GM18498 (cell line): ENCODE data around the gene PYROXD2.

ENCODE experiments used
- ATAC-seq: cut with Tn5 transposase; IDR thresholded peaks from one replicate; pipeline ENCODE4 v1.9.1; 2021; ENCODE audit warnings: mild to moderate bottlenecking, moderate library complexity; ENCODE audit not compliant: unreplicated experiment

The PYROXD2 gene

DNA sequence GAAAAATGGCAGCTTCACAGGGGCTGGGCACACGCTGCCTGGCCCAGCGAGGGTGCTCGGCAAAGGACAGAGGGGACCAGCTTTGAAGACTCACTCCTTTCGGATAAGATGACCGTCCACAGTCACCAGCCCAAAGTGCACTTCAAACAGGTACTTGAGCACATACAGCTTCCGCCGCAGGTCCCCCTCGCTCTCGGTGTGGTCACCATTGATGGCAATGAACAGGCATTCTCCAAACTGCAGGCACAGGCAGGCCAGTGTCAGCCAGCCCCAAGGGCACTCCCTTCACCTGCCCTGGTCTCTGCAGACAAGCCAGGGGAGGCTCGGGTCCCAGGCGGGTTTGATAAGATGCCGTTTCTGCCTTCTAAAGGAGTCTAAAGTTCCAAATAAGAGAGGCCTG is 20.2 kb upstream of the PYROXD2 start:
- no peak for ATAC-seq

DNA sequence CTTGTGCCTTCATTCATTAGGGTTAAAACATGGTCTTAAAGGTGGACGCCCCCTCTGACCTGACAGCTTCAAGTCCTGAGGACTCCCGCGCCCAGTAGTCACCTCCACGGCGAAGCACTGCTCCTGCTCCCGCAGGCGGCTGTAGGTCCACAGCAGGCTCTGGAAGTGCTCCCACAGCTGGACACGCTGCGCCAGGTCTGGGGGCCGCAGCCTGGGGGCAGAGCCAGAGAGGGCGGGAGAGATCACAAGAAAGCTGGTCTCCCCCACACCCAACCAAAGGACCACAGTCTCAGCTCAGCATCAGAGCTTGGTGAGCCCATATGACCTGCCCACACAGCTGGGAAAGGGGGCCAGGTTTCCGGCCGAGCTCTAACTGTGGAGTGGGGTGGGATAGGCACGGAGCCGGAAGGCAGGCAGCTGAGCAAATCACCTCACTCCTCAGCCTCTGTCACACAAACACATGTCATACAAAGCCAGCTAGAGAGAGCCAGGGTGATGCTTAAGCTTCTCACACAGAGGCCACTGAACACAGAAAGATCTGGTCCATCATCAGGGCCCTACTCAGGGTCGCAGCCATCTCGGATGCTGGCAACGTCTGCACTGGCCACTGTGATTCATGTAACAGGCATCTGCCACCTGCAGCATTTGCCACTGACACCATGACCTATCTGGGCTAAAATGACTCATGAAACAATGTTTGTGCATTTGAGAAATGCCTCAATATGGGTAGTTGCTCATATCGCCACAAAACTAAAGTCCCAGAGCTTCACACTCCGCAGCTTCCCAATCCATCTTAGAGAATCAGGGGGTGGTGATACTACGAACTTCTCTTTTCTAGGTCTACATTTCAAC is 19.1 kb upstream of the PYROXD2 start:
- no peak for ATAC-seq

DNA sequence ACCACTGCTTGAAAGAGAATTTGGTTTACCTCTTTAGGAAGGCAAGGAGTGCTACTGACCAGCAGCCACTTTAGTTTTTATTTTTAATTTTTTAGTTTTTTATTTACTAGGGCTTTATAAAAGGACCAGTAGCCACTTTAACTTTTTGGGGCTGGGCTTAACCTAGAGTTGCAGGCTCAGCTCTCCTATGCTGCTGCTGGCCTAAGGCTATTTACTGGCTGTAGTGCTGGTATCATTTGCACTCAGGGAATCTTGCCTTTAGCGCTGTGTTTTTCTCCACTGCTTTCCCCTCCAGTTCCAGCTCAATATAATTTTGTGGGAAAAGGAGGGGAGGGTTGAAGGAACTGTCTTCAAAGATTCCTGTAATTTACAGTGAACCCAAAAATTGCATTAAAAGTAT is 18.4 kb upstream of the PYROXD2 start:
- ATAC-seq, result no peak

DNA sequence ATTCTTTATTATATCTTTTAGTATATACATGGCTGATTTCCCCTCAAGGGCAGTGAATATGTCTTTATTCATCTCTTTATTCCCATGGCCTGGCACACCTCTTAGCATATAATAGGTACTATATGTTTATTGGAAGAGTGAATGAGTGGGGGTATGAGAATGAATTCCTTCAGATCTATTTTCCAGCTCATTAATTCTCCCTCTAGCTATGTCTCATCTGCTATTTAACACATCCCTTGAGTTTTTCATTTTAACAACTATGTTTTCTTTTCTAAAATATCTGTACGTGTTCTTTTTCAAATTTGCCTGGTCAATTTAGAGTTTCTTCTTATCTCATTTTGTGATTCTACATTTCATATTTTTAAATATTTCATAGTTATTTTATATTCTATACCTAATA is 17.3 kb upstream of the PYROXD2 start:
- no peak for ATAC-seq

DNA sequence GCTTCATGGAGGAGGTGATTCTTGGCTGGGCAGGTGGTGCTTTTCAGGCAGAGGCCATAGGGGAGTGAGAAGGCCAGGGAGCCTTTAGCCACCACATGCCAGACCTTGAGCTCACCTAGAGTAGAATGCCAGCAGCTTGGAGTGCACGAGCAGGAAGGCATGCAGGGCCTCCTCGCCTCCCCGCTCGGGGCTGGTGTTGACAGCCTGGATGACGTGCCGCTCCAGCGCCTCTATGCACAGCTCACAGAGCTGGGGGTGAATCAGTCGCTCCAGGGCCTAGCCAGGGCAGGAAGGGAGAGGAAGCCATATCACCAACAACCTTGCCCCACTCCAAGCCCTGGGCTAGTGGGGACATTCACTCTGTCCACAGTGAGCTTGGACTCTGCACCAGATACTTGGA is 16.0 kb upstream of the PYROXD2 start:
- ATAC-seq, result no peak

DNA sequence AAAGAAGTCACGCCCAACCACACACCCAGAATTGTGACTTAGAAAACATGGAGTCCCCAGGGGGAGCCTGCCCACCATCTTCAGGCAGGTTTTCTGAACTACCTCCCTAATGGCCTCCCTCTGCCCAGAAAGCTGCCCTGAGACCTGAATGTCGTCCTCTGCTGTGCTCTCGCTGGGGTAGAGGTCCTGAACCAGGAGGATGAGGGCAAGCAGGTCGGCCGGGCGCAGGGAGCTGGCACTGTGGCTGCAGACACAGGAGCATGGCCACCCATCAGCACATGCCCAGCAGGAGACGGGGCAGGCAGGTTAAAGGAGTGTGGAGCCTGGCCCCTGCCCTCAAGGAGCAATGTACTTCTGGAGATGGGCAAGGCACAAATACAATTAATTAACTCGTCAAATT is 15.4 kb upstream of the PYROXD2 start:
- no peak for ATAC-seq

DNA sequence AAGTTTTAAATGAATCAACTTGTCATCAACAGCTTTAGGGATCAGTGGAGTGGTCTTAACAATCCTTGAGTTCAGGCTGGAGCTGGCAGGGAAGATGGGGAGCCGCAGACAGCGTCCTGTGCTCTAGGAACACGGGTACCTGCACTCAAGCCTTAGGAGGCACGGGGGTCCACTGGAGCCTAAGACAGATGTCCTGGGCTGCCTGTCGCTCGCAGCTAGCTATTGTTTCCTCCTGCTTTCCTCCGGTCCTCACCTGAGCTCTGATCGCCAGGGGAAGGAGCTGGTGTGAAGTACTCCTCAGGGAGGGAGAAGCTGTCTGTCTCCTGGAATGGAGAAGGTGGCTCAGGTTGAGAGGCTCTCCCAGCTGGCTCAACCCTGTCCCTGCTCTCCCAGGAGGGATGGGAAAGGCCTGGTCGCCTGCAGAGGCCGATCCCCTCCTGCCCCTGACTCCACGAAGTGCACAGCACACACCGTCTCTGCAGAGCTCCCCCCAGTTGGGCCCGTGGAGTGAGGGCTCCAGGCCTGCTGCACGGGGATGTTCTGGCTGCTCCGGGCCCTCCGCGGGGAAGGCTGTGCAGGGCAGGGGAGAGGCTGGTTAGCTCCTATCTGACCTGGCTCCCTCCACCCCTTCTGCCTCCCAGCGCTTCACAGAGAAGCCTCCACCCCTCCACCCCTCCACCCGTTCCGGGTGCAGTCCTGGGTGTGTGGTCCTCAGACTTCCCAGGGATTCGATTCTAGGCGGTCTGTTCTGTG is 14.5 kb upstream of the PYROXD2 start:
- ATAC-seq, result no peak

DNA sequence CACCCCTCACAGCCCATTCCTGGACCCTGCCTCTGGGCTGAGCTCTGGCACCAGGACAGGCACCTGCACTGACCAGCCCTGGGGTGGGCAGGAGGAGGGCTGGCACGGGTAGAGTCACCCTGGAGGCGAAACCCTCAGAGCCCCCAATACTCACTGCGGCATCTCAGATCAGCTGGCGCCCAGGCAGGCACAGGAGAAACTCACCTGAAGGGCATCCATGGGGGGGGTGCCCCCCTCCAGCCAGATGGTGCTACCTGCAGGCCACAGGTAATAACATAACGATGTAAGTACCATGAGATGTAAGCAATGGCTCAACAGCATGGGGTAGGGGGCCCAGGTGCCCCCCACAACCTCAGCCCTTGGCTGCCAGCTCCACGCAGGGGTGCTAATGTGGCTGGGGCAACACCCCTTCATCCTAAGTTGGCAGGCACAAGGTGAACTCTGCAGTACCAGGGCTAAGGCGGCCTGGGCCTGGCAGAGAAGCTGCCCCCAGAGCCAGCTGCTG is 12.1 kb upstream of the PYROXD2 start:
- ATAC-seq, result no peak

DNA sequence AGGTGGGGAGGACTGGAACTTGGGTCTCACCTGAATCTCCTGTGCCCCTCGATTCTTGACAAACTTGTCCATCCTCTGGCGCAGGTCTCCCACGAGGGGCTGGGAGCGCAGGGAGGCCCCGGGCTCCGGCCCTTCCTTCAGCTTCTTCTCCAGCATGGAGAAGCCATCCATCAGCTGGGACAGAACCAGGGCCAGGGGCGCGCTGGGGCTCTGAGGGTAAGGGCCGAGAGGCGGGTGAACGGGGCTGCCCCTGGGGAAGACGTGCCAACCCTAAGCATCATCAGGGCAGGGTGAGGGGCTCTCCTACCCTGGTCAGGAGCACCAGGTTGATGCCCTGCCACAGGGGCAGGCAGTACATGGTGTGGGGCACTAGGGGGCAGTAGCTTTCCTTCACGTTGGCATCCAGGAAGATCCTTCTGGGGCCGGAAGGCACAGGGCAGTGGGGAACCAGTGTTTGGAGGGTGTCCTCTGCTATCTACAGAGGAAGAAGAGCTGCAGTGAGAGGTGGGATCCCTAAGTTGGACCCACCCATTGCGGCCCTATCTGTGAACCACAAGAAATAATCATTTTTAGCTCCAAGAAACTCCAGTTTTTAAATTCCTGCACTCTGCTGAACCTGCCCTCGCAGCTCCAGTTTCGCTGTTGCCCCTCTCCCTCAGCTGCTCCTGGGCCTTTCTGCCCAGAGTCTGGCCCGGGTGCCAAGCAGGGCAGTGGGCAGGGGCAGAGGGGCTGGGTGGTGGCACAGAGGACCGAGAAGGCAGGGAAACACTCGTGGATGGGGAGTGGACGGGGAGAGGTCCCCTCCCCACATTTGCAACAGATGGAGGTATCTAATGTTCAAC is 10.8 kb upstream of the PYROXD2 start:
- peak; percentile 66 for ATAC-seq

DNA sequence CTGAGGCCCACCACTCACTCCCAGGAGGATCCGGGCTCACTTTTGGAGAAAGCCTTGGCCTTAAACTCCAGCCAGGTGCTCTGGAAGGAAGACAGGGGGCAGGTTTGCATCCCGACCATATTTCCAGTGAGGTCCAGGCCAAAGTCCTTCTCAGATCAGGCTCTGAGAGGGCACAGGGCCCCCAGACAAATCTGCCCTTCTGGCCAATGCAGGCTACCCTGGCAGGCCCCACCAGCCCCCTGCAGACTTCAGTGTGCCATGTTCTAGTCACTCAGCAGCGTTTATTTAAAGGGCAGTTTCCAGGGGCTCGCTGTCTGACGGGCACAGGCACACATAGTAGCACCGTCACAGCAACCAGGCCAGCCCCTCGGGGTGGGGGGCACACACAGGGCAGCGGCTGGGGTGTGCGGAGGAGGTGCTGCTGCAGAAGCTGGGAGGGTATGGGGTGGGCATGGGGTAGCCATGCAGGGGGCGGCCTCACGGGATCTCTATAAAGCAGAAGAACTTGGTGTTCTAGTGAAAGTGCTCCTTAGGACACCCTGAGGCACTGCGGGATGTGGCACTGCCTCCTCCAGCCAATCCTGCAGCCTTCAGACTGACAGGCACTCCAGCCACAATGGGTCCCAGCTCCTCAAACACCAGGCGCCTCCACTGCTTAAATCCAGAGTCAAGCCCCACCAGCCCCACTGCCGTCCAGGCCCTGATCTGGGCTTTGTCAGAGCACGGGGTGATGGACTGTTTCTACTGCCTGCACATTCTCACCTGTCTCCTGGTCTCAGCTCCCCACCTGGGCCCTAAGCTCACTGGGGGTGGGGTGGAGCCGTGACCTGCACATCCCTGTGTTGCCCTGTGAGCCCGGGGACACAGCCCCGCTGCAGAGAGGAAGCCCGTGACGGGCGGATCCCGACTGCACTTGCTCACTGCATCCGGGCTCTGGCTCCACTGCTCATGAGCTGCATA is 9.6 kb upstream of the PYROXD2 start:
- ATAC-seq, result no peak

DNA sequence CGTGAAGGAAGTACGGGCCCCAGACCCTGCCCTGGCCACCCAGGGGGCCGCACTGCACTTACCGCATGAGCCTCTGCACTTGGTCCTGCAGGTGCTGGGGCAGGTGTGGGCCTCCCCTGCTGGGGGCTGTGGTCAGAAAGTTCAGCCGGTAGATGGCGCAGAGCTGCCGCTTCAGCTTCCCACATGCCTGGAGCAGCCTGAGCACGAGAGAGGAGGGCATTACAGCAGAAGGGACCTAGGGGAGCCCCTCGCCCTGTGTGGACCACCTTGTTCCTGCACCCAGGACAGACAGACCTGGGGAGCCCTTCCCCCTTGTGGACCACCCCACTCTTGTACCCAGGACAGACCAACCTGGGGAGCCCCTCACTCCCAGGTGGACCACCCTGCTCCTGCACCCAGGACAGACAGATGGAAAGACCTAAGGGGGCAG is 8.7 kb upstream of the PYROXD2 start:
- no peak for ATAC-seq

DNA sequence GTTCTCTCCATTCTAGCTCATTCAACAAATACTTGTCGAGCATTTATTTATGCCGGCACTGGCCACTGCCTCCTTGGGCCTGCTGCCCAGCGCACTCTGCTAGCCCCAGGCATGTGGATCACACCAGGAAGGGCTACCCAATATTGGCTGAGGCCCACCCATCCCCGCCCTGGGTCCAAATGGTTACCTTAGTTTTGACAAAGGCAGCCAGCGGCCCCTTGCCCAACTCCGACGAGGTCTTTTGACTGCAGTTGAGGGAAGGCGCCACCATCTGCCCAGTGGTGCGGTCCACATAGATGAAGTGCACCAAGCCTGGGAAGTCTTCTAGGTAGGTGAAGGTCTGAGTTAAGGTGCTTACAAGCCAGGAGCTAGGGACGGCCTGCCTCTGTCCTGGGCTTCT is 7.2 kb upstream of the PYROXD2 start:
- no peak for ATAC-seq

DNA sequence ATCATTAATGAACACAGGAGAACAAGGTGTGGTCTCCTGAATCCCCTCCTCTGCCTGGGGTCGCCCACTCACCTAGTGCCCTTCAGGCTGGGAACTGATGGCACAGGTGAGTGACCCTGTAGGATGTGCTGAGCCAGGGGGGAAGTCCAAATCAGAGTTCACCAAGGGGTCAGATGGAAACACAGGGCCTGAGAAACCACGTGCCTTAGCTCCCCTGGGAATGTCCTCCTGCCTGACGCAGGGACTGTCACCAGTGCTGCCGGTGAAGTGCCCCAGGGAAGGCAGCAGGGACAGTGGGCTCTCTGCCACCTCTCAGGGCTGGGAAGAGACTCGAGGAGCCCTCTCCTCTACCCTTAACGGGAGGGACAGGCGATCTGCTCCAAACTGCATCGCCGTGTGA is 5.8 kb upstream of the PYROXD2 start:
- no peak for ATAC-seq

DNA sequence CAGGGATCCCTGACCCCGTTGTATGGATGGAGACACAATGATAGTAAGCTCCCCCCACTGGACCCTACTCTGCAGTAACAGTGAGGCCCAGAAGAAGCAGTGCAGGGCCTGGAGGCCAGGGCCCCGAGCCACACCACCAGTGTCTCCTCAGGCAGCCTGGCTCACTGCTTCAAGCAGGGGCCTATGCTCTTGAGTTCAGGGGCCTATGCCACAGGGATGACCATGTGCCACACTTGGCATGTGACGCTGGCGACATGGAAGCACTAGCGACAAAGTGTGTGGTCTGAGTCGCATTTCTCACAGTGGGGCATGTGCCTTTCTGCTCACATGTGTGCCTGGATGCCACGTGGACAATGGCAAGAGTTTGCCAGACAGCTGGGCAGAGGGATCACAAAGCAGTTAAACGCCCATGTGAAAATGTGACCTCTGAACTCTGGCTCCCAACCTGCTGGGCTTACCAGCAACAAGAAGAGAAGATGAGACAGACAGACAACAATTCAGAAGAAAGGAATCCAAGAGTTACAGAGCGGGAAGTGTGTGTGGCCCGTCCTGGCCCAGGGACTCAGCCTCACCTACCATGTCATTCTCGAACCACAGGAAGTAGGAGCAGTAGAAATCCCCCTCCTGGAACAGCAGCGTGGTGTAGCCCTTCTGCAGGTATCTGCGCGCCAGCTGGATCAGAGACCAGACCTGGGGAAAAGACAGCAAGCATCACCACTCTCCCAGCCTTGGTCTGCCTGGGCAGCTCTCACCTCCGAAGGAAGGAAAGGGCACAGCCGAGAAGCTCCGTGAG is 4.7 kb upstream of the PYROXD2 start:
- ATAC-seq, result no peak

DNA sequence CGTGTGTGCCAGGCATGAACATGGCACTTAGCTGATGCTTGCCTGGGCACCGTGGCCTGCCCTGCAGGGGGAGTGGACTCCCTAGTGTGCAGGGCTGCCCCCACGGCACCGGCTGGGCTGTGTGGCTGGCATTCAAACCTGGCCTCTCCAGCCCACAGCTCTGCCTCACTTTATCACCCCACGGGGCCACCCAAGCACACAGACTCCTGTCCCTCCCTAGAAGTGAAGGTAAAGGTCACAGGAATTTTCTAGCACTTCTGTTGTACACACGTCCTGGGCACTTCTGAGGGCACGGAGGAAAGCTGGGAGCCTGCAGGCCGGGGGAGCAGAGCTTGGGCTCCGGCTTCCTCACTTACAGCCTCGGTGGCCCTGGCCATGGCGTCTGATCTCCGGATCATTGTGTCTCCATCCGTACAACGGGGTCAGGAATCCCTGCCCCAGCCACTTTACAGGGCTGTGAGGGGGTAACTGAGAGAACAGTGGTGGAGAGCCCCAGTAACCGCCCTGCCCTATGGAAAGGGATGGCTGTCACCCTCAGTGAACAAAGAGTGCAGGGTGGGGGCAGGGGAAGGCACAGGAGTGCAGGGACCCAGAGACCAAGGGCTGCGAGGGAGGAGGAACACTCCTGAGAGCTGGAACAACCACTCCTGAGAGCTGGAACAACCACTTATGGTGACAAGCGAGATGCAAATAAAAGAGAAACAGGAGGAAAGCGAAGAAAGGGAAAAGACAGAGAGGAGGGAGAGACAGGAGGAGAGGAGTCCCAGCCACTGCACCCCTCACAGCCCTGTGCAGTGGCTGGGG is 3.9 kb upstream of the PYROXD2 start:
- no peak for ATAC-seq

DNA sequence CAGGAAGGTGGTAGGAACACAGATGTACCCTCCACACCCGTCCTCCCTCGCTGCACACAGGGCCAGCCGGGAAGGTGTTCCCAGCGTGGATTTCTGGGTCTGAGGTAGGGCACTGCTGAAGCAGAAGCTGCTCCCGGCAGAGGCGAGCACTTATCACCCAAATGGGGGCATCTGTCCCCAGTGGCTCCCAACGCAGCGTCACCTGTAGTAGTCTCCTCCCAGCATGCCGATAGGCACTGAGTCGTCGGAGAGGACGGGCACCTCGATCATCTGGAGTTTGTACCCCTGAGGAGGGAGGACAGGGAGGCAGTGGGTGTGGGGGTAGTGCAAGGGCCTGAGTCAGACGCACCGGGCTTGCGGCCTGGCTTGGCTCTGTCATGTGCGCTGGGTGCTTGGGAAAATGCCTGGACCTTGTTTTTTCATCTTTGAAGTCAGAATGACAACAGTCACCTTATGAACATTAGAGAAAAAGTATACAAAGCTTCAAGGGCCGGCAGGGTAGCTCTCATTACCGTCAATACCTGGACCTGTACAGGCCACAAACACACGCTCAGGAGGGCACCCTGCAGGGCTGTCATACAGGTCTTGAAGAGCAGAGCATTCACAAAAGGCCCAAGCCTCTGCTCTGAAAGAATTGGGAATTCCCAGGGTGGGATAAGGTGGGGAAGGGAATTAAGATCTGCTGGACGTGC is 3.1 kb upstream of the PYROXD2 start:
- ATAC-seq, result no peak

DNA sequence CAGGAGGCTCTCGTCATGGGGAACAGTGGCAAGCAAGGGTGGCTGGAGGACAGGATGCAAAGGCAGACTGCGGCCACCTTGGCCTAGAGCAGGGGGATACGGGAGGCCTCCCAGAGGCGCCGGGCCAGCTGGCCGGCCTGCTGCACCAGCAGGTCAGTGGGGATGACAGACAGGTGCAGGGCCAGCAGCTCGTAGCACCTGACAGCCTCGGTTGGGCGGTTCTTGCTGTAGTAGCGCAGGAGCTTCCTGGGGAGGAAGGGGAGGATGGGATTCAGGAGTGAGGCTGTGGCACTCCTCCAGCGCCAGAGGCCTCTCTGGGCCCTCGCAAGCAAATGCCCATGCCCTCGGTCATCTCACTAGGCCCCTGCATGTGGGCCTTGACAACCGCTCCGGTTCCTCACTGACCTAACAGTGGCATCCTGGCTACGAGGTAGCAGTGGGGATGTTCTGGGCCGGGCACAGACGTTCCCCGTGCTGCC is 2.5 kb upstream of the PYROXD2 start:
- no peak for ATAC-seq
